Activated CD8-positive, alpha-beta memory T cell treated with anti-CD3 and anti-CD28 coated beads, Interleukin-2, amount 50 U/mL, for 4 hours (primary cell): ENCODE results near the gene TBCK.
"Not testable (repeated sequence)": the region's sequence is repeated elsewhere in the genome, so short reads cannot be mapped to it uniquely, and the experiment has no call there.

Experiments used
- DNase-seq: peaks from one replicate; pipeline ENCODE4 v3.0.0-alpha.2; 2020

TBCK gene

GRCh38 chr4:106208481-106209460 lies 107.2 kb downstream of the TBCK start:
- DNase-seq, result no peak

- DNase-seq, result no peak
These were observed 114.6 kb downstream of the TBCK start for GRCh38 chr4:106201373-106201772.

- no peak for DNase-seq
These were observed 120.5 kb downstream of the TBCK start for GRCh38 chr4:106195435-106195950.

- DNase-seq, result no peak
These were observed 121.2 kb downstream of the TBCK start for GRCh38 chr4:106194801-106195200.

- no peak for DNase-seq
These were observed 123.9 kb downstream of the TBCK start for GRCh38 chr4:106192131-106192530.

GRCh38 chr4:106186201-106186600 lies 129.8 kb downstream of the TBCK start:
- no peak for DNase-seq

- DNase-seq, result no peak
These were observed 132.5 kb downstream of the TBCK start for GRCh38 chr4:106183551-106183950.

GRCh38 chr4:106172861-106173260 lies 143.1 kb downstream of the TBCK start:
- no peak for DNase-seq

GRCh38 chr4:106165351-106166010 lies 150.5 kb downstream of the TBCK start:
- DNase-seq, result no peak

- DNase-seq, result no peak
These were observed 153.7 kb downstream of the TBCK start for GRCh38 chr4:106162278-106162677.

- no peak for DNase-seq
These were observed 155.4 kb downstream of the TBCK start for GRCh38 chr4:106160560-106160959.

- no peak for DNase-seq
These were observed 166.1 kb downstream of the TBCK start for GRCh38 chr4:106149911-106150310.

- DNase-seq, result no peak
These were observed 167.0 kb downstream of the TBCK start for GRCh38 chr4:106149026-106149425.

- DNase-seq, result no peak
These were observed 173.3 kb downstream of the TBCK start for GRCh38 chr4:106142616-106143127.

- DNase-seq, result no peak
These were observed 175.4 kb downstream of the TBCK start for GRCh38 chr4:106140601-106141000.

- no peak for DNase-seq
These were observed 179.2 kb downstream of the TBCK start for GRCh38 chr4:106136777-106137331.

GRCh38 chr4:106132045-106132444 lies 184.0 kb downstream of the TBCK start:
- no peak for DNase-seq

- no peak for DNase-seq
These were observed 189.9 kb downstream of the TBCK start for GRCh38 chr4:106126062-106126461.

- not testable (repeated sequence) for DNase-seq
These were observed 196.0 kb downstream of the TBCK start for GRCh38 chr4:106119949-106120555.

- no peak for DNase-seq
These were observed 200.0 kb downstream of the TBCK start for GRCh38 chr4:106116025-106116424.

- DNase-seq, result no peak
These were observed 201.7 kb downstream of the TBCK start for GRCh38 chr4:106114270-106114669.

GRCh38 chr4:106111778-106112469 lies 204.1 kb downstream of the TBCK start:
- not testable (repeated sequence) for DNase-seq
